ENCODE results near the gene XPO6. TPM values are rescaled to one million over a fixed set of nuclear protein-coding genes. Genes with fewer than 3 reads are reported as not detected.

XPO6 gene
- polyA plus RNA-seq, 1 donor from 2014 or later = 104 TPM

DNA sequence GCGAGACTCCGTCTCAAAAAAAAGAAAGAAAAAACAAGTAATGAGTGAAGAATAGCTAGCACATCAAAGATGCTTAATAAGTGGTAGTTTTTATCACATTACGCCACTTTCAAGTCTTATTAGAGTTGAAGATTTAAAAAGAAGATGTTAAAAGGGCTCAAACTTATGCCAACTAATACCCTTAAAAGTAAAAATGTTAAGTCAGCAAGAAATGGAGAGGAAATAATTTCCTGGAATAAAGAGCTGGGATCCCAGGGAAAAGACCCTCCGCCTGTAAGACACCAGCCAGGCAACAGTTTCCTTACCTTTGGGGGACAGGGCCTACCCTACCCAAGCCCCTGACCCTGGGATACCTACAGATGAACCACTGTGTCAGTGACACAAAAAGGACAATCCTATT lies 3.6 kb downstream of the XPO6 start:
- H3K9me3 ChIP-seq (ENCODE audit: low read length) = no peaks in the 10 kb centered on the region
- TF ChIP-seq EZH2 (IDR thresholded peaks at IDR 0.05; ENCODE audit: borderline replicate concordance, insufficient read depth, low read length, poor library complexity, severe bottlenecking) (no peak), TAF1 (IDR thresholded peaks at IDR 0.05; ENCODE audit: low read depth) (no peak), MXI1 (conservative IDR thresholded peaks at IDR 0.05; ENCODE audit: poor library complexity, severe bottlenecking) (no peak), RAD21 (conservative IDR thresholded peaks at IDR 0.05) (no peak), SMC3 (conservative IDR thresholded peaks at IDR 0.05; ENCODE audit: poor library complexity) (no peak), POLR2AphosphoS5 (IDR thresholded peaks at IDR 0.05) (no peak), EP300 (conservative IDR thresholded peaks at IDR 0.05; ENCODE audit: poor library complexity, severe bottlenecking) (no peak)
- TF ChIP-seq, protein P1, sequence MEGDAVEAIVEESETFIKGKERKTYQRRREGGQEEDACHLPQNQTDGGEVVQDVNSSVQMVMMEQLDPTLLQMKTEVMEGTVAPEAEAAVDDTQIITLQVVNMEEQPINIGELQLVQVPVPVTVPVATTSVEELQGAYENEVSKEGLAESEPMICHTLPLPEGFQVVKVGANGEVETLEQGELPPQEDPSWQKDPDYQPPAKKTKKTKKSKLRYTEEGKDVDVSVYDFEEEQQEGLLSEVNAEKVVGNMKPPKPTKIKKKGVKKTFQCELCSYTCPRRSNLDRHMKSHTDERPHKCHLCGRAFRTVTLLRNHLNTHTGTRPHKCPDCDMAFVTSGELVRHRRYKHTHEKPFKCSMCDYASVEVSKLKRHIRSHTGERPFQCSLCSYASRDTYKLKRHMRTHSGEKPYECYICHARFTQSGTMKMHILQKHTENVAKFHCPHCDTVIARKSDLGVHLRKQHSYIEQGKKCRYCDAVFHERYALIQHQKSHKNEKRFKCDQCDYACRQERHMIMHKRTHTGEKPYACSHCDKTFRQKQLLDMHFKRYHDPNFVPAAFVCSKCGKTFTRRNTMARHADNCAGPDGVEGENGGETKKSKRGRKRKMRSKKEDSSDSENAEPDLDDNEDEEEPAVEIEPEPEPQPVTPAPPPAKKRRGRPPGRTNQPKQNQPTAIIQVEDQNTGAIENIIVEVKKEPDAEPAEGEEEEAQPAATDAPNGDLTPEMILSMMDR (IDR thresholded peaks at IDR 0.05; ENCODE audit: poor library complexity, severe bottlenecking) = no peak
- TF ChIP-seq, protein P2, sequence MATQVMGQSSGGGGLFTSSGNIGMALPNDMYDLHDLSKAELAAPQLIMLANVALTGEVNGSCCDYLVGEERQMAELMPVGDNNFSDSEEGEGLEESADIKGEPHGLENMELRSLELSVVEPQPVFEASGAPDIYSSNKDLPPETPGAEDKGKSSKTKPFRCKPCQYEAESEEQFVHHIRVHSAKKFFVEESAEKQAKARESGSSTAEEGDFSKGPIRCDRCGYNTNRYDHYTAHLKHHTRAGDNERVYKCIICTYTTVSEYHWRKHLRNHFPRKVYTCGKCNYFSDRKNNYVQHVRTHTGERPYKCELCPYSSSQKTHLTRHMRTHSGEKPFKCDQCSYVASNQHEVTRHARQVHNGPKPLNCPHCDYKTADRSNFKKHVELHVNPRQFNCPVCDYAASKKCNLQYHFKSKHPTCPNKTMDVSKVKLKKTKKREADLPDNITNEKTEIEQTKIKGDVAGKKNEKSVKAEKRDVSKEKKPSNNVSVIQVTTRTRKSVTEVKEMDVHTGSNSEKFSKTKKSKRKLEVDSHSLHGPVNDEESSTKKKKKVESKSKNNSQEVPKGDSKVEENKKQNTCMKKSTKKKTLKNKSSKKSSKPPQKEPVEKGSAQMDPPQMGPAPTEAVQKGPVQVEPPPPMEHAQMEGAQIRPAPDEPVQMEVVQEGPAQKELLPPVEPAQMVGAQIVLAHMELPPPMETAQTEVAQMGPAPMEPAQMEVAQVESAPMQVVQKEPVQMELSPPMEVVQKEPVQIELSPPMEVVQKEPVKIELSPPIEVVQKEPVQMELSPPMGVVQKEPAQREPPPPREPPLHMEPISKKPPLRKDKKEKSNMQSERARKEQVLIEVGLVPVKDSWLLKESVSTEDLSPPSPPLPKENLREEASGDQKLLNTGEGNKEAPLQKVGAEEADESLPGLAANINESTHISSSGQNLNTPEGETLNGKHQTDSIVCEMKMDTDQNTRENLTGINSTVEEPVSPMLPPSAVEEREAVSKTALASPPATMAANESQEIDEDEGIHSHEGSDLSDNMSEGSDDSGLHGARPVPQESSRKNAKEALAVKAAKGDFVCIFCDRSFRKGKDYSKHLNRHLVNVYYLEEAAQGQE (IDR thresholded peaks at IDR 0.05; ENCODE audit: borderline replicate concordance) = no peak
- H3K9ac ChIP-seq (ENCODE audit: low read length) = no peak overlapping the region
- H3K4me3 ChIP-seq (ENCODE audit: low read length) = peak overlapping the region; percentile 98
- H3K27me3 ChIP-seq (ENCODE audit: insufficient read depth, low read depth, low read length) = no peaks in the 10 kb centered on the region
- H3F3A ChIP-seq (ENCODE audit: insufficient read depth, low read length, poor library complexity, severe bottlenecking) = no peaks in the 10 kb centered on the region
- H3K36me3 ChIP-seq (ENCODE audit: insufficient read depth, low read length) = no peaks in the 10 kb centered on the region
- no peak overlapping the region for H3K4me2 ChIP-seq (ENCODE audit: low read length)
- H3K79me2 ChIP-seq (replicated peaks; ENCODE audit: insufficient read depth, low read length) = peaks cover 67% of the 10 kb centered on the region
- H3K9me2 ChIP-seq (ENCODE audit: insufficient read depth, low read length) = no peaks in the 10 kb centered on the region
- peaks cover 27% of the 10 kb centered on the region for H4K20me1 ChIP-seq (ENCODE audit: insufficient read depth)
- no peak overlapping the region for H3K27ac ChIP-seq (ENCODE audit: low read length)
- no peak overlapping the region for H2AFZ ChIP-seq (ENCODE audit: low read depth, low read length)

DNA sequence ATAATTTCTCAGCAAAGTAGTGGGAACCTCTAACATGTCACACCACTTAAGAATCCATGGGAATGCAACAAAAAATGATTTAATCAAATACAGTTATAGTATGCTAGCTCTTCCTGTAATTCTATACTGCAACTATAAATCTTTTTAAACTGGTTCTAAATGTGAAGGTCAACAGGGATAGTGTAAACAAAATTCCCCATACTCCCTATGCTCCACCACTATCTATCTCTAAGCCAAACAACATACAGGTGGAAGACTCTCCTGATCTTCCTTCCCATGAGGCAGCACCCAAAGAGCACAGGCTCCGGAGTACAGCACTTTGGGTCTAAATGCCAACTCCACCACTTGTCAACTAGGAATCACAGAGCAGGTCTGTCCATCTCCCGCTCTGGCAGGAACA lies 4.4 kb downstream of the XPO6 start:
- H3K9me2 ChIP-seq (ENCODE audit: insufficient read depth, low read length) = no peaks in the 10 kb centered on the region
- H3K36me3 ChIP-seq (ENCODE audit: insufficient read depth, low read length) = no peaks in the 10 kb centered on the region
- peak overlapping the region; percentile 21 for H3K4me3 ChIP-seq (ENCODE audit: low read length)
- H3K9me3 ChIP-seq (ENCODE audit: low read length) = no peaks in the 10 kb centered on the region
- no peak overlapping the region for H3K9ac ChIP-seq (ENCODE audit: low read length)
- peaks cover 67% of the 10 kb centered on the region for H3K79me2 ChIP-seq (replicated peaks; ENCODE audit: insufficient read depth, low read length)
- no peaks in the 10 kb centered on the region for H3K27me3 ChIP-seq (ENCODE audit: insufficient read depth, low read depth, low read length)
- TF ChIP-seq, protein P1 (IDR thresholded peaks at IDR 0.05; ENCODE audit: poor library complexity, severe bottlenecking) = no peak
- no peak for TF ChIP-seq RAD21 (conservative IDR thresholded peaks at IDR 0.05)
- no peak for TF ChIP-seq SMC3 (conservative IDR thresholded peaks at IDR 0.05; ENCODE audit: poor library complexity)
- TF ChIP-seq POLR2AphosphoS5 (IDR thresholded peaks at IDR 0.05) = no peak
- no peak for TF ChIP-seq EZH2 (IDR thresholded peaks at IDR 0.05; ENCODE audit: borderline replicate concordance, insufficient read depth, low read length, poor library complexity, severe bottlenecking)
- no peak for TF ChIP-seq TAF1 (IDR thresholded peaks at IDR 0.05; ENCODE audit: low read depth)
- TF ChIP-seq MXI1 (conservative IDR thresholded peaks at IDR 0.05; ENCODE audit: poor library complexity, severe bottlenecking) = no peak
- TF ChIP-seq, protein P2 (IDR thresholded peaks at IDR 0.05; ENCODE audit: borderline replicate concordance) = no peak
- TF ChIP-seq EP300 (conservative IDR thresholded peaks at IDR 0.05; ENCODE audit: poor library complexity, severe bottlenecking) = no peak
- H3F3A ChIP-seq (ENCODE audit: insufficient read depth, low read length, poor library complexity, severe bottlenecking) = no peaks in the 10 kb centered on the region
- H3K27ac ChIP-seq (ENCODE audit: low read length) = no peak overlapping the region
- no peak overlapping the region for H3K4me2 ChIP-seq (ENCODE audit: low read length)
- no peak overlapping the region for H2AFZ ChIP-seq (ENCODE audit: low read depth, low read length)
- H4K20me1 ChIP-seq (ENCODE audit: insufficient read depth) = peaks cover 27% of the 10 kb centered on the region
